Hepatocyte (in vitro differentiated cells): Measurements from ENCODE around the gene ERC2. TPM values are rescaled to one million over a fixed set of nuclear protein-coding genes. Genes with fewer than 3 reads are reported as not detected.

Source experiments
- DNase-seq: peaks from one replicate; pipeline ENCODE4 v3.0.0-alpha.2; 2016; ENCODE audit warnings: low spot score
- H2AFZ ChIP-seq: fragments of 200-600 bp; sonication (generic); 2 replicates; pipeline ENCODE4 v1.6.0; 2016; ENCODE audit warnings: antibody characterized with exemption, mild to moderate bottlenecking
- H3K27ac ChIP-seq: fragments of 200-600 bp; sonication (generic); 2 replicates; pipeline ENCODE4 v1.5.1; 2016; ENCODE audit warnings: mild to moderate bottlenecking
- H3K27me3 ChIP-seq: fragments of 200-600 bp; sonication (generic); 2 replicates; pipeline ENCODE4 v1.6.1; 2016
- H3K36me3 ChIP-seq: fragments of 200-600 bp; sonication (generic); replicated peaks from 2 replicates; pipeline ENCODE4 v1.5.1; 2016; ENCODE audit warnings: low read depth; ENCODE audit not compliant: insufficient read depth
- H3K4me1 ChIP-seq: fragments of 200-600 bp; sonication (generic); 2 replicates; pipeline ENCODE4 v1.5.1; 2016; ENCODE audit warnings: mild to moderate bottlenecking, moderate library complexity; ENCODE audit not compliant: insufficient read depth
- H3K4me2 ChIP-seq: fragments of 200-600 bp; sonication (generic); 2 replicates; pipeline ENCODE4 v1.6.0; 2016
- H3K4me3 ChIP-seq: fragments of 200-600 bp; sonication (generic); 2 replicates; pipeline ENCODE4 v1.5.1; 2016; ENCODE audit warnings: mild to moderate bottlenecking
- H3K79me2 ChIP-seq: fragments of 200-600 bp; sonication (generic); 2 replicates; pipeline ENCODE4 v1.6.0; 2017; ENCODE audit warnings: mild to moderate bottlenecking
- H3K9me2 ChIP-seq: fragments of 200-600 bp; sonication (generic); replicated peaks from 2 replicates; pipeline ENCODE4 v1.6.0; 2017; ENCODE audit warnings: mild to moderate bottlenecking; ENCODE audit not compliant: insufficient read depth
- H3K9me3 ChIP-seq: fragments of 200-600 bp; sonication (generic); 2 replicates; pipeline ENCODE4 v1.5.1; 2016; ENCODE audit warnings: low read depth, mild to moderate bottlenecking
- H4K20me1 ChIP-seq: fragments of 200-600 bp; sonication (generic); 2 replicates; pipeline ENCODE4 v1.6.0; 2016; ENCODE audit warnings: mild to moderate bottlenecking; ENCODE audit not compliant: insufficient read depth, poor library complexity, severe bottlenecking
- EZH2 ChIP-seq: fragments of 200-600 bp; sonication (generic); IDR thresholded peaks from 2 replicates; pipeline ENCODE4 v1.6.1; 2016; ENCODE audit warnings: antibody characterized with exemption, mild to moderate bottlenecking, borderline replicate concordance
- EZH2phosphoT487 ChIP-seq: fragments of 200-600 bp; sonication (generic); IDR thresholded peaks from one replicate; pipeline ENCODE4 v1.6.1; 2018; ENCODE audit warnings: antibody characterized with exemption, mild to moderate bottlenecking, low read depth, moderate library complexity; ENCODE audit not compliant: unreplicated experiment, severe bottlenecking
- WGBS: methylation state at CpG from one replicate; pipeline ENCODE4 v1.1.6; 2016; ENCODE audit warnings: low lambda C conversion rate; ENCODE audit errors: missing lambda C conversion rate; 5-methylcytosine and 5-hydroxymethylcytosine counted together
- polyA plus RNA-seq: library from polyadenylated mRNA; unstranded; fragments of >200 nt; fragmentation: Nextera tagmentation; extraction: Ambion mirVana; gene quantifications from 2 replicates; pipeline ENCODE4 v1.2.1, GENCODE V29; 2016
- total RNA-seq: library from RNA; depleted of rRNA; stranded (reverse); fragments of >200 nt; gene quantifications from 2 replicates; pipeline ENCODE4 v1.2.3, GENCODE V29; 2014
- TF ChIP-seq, protein P1 (sequence below): fragments of 200-600 bp; sonication (generic); IDR thresholded peaks from 2 replicates; pipeline ENCODE4 v1.5.1; 2016; ENCODE audit warnings: antibody characterized with exemption, mild to moderate bottlenecking; ENCODE audit not compliant: poor library complexity

ERC2 gene
- total and polyA plus RNA-seq, 2 experiments from 2014 or later = 1.2 to 5.3 TPM

GRCh38 chr3:55802816-55803215 lies 665.5 kb downstream of the ERC2 start:
- H4K20me1 ChIP-seq = no peaks in the 10 kb centered on the region

DNA sequence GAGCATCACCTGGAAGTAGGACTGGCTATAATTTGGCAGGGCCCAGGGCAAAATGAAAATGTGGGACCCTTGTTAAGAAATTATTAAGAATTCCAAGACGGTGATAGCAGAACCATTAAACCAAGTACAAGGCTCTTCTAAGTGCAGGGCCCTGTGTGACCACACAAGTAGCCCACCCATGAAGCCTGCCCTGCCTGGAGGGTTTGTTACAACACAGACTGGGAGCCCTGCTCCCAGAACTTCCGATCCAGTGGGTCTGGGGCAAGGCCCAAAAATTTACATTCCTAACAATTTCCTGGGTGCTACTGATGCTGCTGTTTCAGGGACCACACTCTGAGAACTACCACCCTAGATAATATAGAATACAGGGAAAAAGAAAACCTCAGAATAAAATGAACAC lies 666.6 kb downstream of the ERC2 start:
- no peak overlapping the region for H2AFZ ChIP-seq
- H3K36me3 ChIP-seq = no peaks in the 10 kb centered on the region
- WGBS = 62% methylated on average over 2 of the region's 2 CpGs
- H3K9me3 ChIP-seq = no peaks in the 10 kb centered on the region
- TF ChIP-seq EZH2phosphoT487 = no peak
- H3K4me2 ChIP-seq = no peak overlapping the region
- no peaks in the 10 kb centered on the region for H4K20me1 ChIP-seq
- no peaks in the 10 kb centered on the region for H3K79me2 ChIP-seq
- H3K4me3 ChIP-seq = no peak overlapping the region
- no peaks in the 10 kb centered on the region for H3K4me1 ChIP-seq
- no peaks in the 10 kb centered on the region for H3K9me2 ChIP-seq
- no peaks in the 10 kb centered on the region for H3K27me3 ChIP-seq
- H3K27ac ChIP-seq = no peak overlapping the region
- no peak for DNase-seq

More at GRCh38 chr3:55802816-55803215, 665.5 kb downstream of the ERC2 start:
- Histone ChIP-seq H3K9me2 (no peaks in the 10 kb centered on the region), H3K79me2 (no peaks in the 10 kb centered on the region), H3K27me3 (no peaks in the 10 kb centered on the region), H3K27ac (no peak overlapping the region), H3K36me3 (no peaks in the 10 kb centered on the region), H3K4me1 (no peaks in the 10 kb centered on the region), H2AFZ (no peak overlapping the region), H3K4me3 (no peak overlapping the region), H3K9me3 (no peaks in the 10 kb centered on the region), H3K4me2 (no peak overlapping the region)
- no peak for DNase-seq
- whole genome bisulfite sequencing = 74% methylated on average over 4 of the region's 4 CpGs
- TF ChIP-seq EZH2phosphoT487 (no peak), EZH2 (no peak)

DNA sequence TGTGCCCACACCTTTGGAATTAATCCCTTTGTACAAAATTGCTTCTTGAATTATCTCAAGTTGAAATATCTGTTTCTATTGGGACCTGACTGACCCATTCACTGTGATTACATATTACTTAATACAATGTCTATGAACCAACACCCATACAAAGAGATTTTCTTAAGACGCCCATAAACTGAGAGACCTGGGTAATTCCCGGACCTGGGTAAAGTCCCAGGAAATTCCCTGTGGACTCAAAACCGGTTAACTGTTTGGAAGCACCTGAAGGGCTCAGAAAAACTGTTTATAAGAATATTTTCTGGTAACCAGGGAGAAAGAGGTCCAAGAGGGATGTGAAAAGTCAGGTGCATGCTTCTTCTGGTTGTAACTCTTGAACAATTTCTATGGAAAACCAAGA lies 667.2 kb downstream of the ERC2 start:
- no peak for DNase-seq

DNA sequence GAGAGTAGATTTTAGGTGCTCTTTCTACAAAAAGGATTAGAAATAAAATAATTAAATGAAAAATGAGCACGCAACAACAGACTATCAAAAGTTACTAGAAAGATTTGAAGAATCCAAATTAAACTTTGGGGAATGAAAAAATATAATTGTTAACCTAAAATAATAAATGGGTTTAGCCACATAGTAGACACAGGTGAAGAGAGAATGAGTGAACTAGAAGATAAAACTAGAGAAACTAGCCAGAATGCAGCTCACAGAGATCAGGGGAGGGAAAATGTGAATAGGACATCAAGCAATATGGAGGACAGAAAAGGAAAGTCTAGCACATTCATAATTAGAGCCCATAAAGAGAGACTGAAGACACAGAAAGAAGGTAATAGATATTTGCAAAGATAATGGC lies 670.5 kb downstream of the ERC2 start:
- H3K4me1 ChIP-seq = peaks cover 11% of the 10 kb centered on the region
- no peaks in the 10 kb centered on the region for H3K9me3 ChIP-seq
- H3K27me3 ChIP-seq = no peaks in the 10 kb centered on the region
- no peaks in the 10 kb centered on the region for H3K9me2 ChIP-seq
- no peak overlapping the region for H3K4me3 ChIP-seq
- no peak overlapping the region for H3K4me2 ChIP-seq
- H4K20me1 ChIP-seq = no peaks in the 10 kb centered on the region
- H2AFZ ChIP-seq = no peak overlapping the region
- H3K79me2 ChIP-seq = no peaks in the 10 kb centered on the region
- H3K27ac ChIP-seq = no peak overlapping the region
- H3K36me3 ChIP-seq = no peaks in the 10 kb centered on the region
- 100% methylated on average over 1 of the region's 1 CpG for WGBS
- DNase-seq = no peak
- no peak for TF ChIP-seq EZH2phosphoT487
- TF ChIP-seq EZH2 = no peak
- TF ChIP-seq, protein P1, sequence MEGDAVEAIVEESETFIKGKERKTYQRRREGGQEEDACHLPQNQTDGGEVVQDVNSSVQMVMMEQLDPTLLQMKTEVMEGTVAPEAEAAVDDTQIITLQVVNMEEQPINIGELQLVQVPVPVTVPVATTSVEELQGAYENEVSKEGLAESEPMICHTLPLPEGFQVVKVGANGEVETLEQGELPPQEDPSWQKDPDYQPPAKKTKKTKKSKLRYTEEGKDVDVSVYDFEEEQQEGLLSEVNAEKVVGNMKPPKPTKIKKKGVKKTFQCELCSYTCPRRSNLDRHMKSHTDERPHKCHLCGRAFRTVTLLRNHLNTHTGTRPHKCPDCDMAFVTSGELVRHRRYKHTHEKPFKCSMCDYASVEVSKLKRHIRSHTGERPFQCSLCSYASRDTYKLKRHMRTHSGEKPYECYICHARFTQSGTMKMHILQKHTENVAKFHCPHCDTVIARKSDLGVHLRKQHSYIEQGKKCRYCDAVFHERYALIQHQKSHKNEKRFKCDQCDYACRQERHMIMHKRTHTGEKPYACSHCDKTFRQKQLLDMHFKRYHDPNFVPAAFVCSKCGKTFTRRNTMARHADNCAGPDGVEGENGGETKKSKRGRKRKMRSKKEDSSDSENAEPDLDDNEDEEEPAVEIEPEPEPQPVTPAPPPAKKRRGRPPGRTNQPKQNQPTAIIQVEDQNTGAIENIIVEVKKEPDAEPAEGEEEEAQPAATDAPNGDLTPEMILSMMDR = no peak

More for the DNA sequence above, 667.2 kb downstream of the ERC2 start:
- H3K79me2 ChIP-seq = no peaks in the 10 kb centered on the region
- no peaks in the 10 kb centered on the region for H3K4me1 ChIP-seq
- no peak overlapping the region for H3K4me2 ChIP-seq
- no peak overlapping the region for H2AFZ ChIP-seq
- TF ChIP-seq, protein P1 = no peak
- TF ChIP-seq EZH2phosphoT487 = no peak
- TF ChIP-seq EZH2 = no peak
- no peaks in the 10 kb centered on the region for H3K27me3 ChIP-seq
- H3K9me2 ChIP-seq = no peaks in the 10 kb centered on the region
- no peaks in the 10 kb centered on the region for H3K9me3 ChIP-seq
- no peak overlapping the region for H3K4me3 ChIP-seq
- H3K27ac ChIP-seq = no peak overlapping the region
- H4K20me1 ChIP-seq = no peaks in the 10 kb centered on the region
- WGBS = 87% methylated on average over 3 of the region's 3 CpGs
- no peaks in the 10 kb centered on the region for H3K36me3 ChIP-seq
